CD4-positive, CD25-positive, alpha-beta regulatory T cell (primary cell): Measurements from ENCODE around the gene NCF2. TPM values are rescaled to one million over a fixed set of nuclear protein-coding genes. Genes with fewer than 3 reads are reported as not detected.

Experiments used
- ATAC-seq, 2 donors: fragments of 150-1000 bp; cut with Tn5 transposase; one replicate each; pipeline ENCODE4 v1.10.0; 2021; ENCODE audit warnings: low read depth in 2 of 2, moderate number of reproducible peaks in 2 of 2, moderate library complexity in 1 of 2
- DNase-seq, 3 donors: peaks; one replicate each; pipeline versions ENCODE4 v3.0.0 to v3.0.0-alpha.2; 2012 to 2022; ENCODE audit warnings: mixed read lengths in 1 of 3
- H3K27ac ChIP-seq: one replicate; pipeline ENCODE4 v1.7.0; 2013; ENCODE audit warnings: mild to moderate bottlenecking, low read length; ENCODE audit not compliant: insufficient read depth, poor library complexity, severe bottlenecking
- H3K27me3 ChIP-seq: one replicate; pipeline ENCODE4 v1.7.0; 2013; ENCODE audit warnings: low read length; ENCODE audit not compliant: control insufficient read depth, insufficient read depth
- H3K36me3 ChIP-seq: one replicate; pipeline ENCODE4 v1.7.0; 2013; ENCODE audit warnings: mild to moderate bottlenecking, low read length, moderate library complexity; ENCODE audit not compliant: control insufficient read depth, insufficient read depth
- H3K4me1 ChIP-seq: 2 replicates; pipeline ENCODE4 v1.7.0; 2013; ENCODE audit warnings: mild to moderate bottlenecking, low read length; ENCODE audit not compliant: insufficient read depth, control insufficient read depth, poor library complexity, severe bottlenecking
- H3K4me3 ChIP-seq: one replicate; pipeline ENCODE4 v1.7.0; 2013; ENCODE audit warnings: low read depth, mild to moderate bottlenecking, low read length, moderate library complexity
- H3K9me3 ChIP-seq, 2 experiments: 1 replicate in 1 of 2; 2 replicates in 1 of 2; pipeline ENCODE4 v1.7.0; 2013; ENCODE audit warnings: low read length in 2 of 2, mild to moderate bottlenecking in 1 of 2, moderate library complexity in 1 of 2; ENCODE audit not compliant: control insufficient read depth in 2 of 2
- H3K27ac Mint-ChIP-seq, 3 donors: one replicate each; pipeline ENCODE4 v1.8.0; 2020 to 2022; ENCODE audit warnings: mild to moderate bottlenecking in 3 of 3, mixed read lengths in 3 of 3, moderate library complexity in 2 of 3
- H3K27me3 Mint-ChIP-seq: one replicate; pipeline ENCODE4 v1.8.0; 2022; ENCODE audit warnings: mild to moderate bottlenecking, mixed read lengths
- H3K36me3 Mint-ChIP-seq: one replicate; pipeline ENCODE4 v1.8.0; 2020; ENCODE audit warnings: mixed read lengths
- H3K4me1 Mint-ChIP-seq, 4 donors: one replicate each; pipeline ENCODE4 v1.8.0; 2020 to 2022; ENCODE audit warnings: mixed read lengths in 4 of 4, mild to moderate bottlenecking in 1 of 4
- H3K4me3 Mint-ChIP-seq, 4 donors: one replicate each; pipeline ENCODE4 v1.8.0; 2020 to 2022; ENCODE audit warnings: mild to moderate bottlenecking in 4 of 4, mixed read lengths in 4 of 4, moderate library complexity in 3 of 4
- H3K9me3 Mint-ChIP-seq, 7 donors: one replicate each; pipeline ENCODE4 v1.8.0; 2020 to 2022; ENCODE audit warnings: mixed read lengths in 7 of 7, mild to moderate bottlenecking in 3 of 7, moderate library complexity in 2 of 7
- polyA plus RNA-seq, 4 donors: library from polyadenylated mRNA; unstranded; fragments of 300-500 nt; fragmentation: Illumina TruSeq; gene quantifications; one replicate each; pipeline ENCODE4 v1.2.3, GENCODE V29; 2021
- total RNA-seq: library from RNA; stranded (reverse); gene quantifications from one replicate; pipeline ENCODE4 v1.2.3, GENCODE V29; 2022

Gene NCF2
- total and polyA plus RNA-seq, 5 donors from 2014 or later = 2.8 to 20.0 (median 7.8) TPM

DNA sequence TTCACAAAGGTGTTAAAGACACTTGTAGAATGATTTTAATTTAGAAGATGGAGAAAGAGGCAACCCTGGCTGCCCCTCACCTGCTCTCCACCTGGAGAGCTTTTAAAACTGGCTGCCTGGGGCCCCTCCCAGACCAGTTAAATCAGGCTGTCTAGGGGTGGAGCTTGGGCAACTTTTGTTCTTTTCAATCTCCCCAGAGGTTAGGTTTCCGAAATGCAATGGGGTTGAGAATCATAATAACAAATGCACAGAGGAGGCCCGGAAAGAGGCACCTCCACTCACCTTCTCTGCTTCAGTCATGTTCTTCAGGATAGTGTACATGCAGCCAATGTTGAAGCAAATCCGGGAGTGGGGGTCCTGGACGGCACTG lies 400 bp downstream of the NCF2 start:
- Mint-ChIP-seq H3K4me1 (peaks cover 10 to 34% (median 27%) of the 10 kb centered on the region in 4 donors), H3K36me3 (no peaks in the 10 kb centered on the region), H3K27me3 (no peaks in the 10 kb centered on the region), H3K4me3 (peak overlapping the region in 3 of 4 donors; percentile 19 to 34 (median 33)), H3K9me3 (no peaks in the 10 kb centered on the region), H3K27ac (peak overlapping the region; percentile 50 to 76 (median 74))
- no peaks in the 10 kb centered on the region for H3K9me3 ChIP-seq
- no peak for ATAC-seq
- DNase-seq = peak in 1 of 3 donors; percentile 44
- peak overlapping the region; percentile 7 for H3K4me3 ChIP-seq
- H3K27ac ChIP-seq = peak overlapping the region; percentile 52
- H3K27me3 ChIP-seq = no peaks in the 10 kb centered on the region
- H3K4me1 ChIP-seq = peaks cover 21% of the 10 kb centered on the region
- no peaks in the 10 kb centered on the region for H3K36me3 ChIP-seq

- H3K9me3 Mint-ChIP-seq = no peaks in the 10 kb centered on the region
- Histone ChIP-seq H3K27ac (peak overlapping the region; percentile 52), H3K4me3 (peak overlapping the region; percentile 40), H3K4me1 (peaks cover 21% of the 10 kb centered on the region), H3K36me3 (no peaks in the 10 kb centered on the region), H3K9me3 (no peaks in the 10 kb centered on the region), H3K27me3 (no peaks in the 10 kb centered on the region)
- peak overlapping the region; percentile 16 to 34 (median 26) for H3K4me3 Mint-ChIP-seq
- DNase-seq (peak in 1 of 3 donors; percentile 29), ATAC-seq (no peak)
- no peaks in the 10 kb centered on the region for H3K27me3 Mint-ChIP-seq
- no peaks in the 10 kb centered on the region for H3K36me3 Mint-ChIP-seq
- peak overlapping the region in 2 of 3 donors; percentile 50 to 72 for H3K27ac Mint-ChIP-seq
- H3K4me1 Mint-ChIP-seq = peaks cover 10 to 39% (median 28%) of the 10 kb centered on the region in 4 donors
Observed at GRCh38 chr1:183589384-183589783, 875 bp downstream of the NCF2 start.

DNA sequence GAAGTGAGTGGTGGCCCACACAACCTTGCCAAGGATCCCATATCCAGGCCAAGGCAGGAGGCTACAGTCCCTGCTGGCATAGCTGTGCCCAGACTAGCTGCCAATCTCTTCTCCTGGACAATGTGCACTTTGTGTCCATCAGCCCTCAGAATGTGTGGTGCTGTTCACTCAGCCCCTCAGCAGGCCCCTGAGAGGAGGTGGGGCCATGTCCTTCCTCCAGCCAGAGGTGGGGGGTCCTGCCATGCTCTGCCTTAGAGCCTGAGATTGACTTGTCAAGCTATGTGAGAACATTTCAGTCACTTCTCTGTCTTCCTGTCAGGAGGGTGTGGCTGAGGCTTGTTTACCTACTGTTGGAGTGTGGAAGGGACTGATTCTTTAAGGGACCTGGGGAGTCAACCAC lies 1.4 kb downstream of the NCF2 start:
- Histone ChIP-seq H3K4me1 (peaks cover 21% of the 10 kb centered on the region), H3K36me3 (no peaks in the 10 kb centered on the region), H3K4me3 (peak overlapping the region; percentile 40), H3K27ac (peak overlapping the region; percentile 30), H3K9me3 (no peaks in the 10 kb centered on the region), H3K27me3 (no peaks in the 10 kb centered on the region)
- Mint-ChIP-seq H3K27me3 (no peaks in the 10 kb centered on the region), H3K4me3 (peak overlapping the region in 3 of 4 donors; percentile 16 to 46 (median 19)), H3K4me1 (peaks cover 10 to 40% (median 28%) of the 10 kb centered on the region in 4 donors), H3K9me3 (peaks cover 0 to 2% (median 0%) of the 10 kb centered on the region in 7 donors), H3K27ac (peak overlapping the region; percentile 50 to 74 (median 72)), H3K36me3 (no peaks in the 10 kb centered on the region)
- ATAC-seq (peak; percentile 25 to 29), DNase-seq (peak in 1 of 3 donors; percentile 78)

- Mint-ChIP-seq H3K9me3 (peaks cover 0 to 2% (median 0%) of the 10 kb centered on the region in 7 donors), H3K4me3 (no peak overlapping the region), H3K4me1 (peaks cover 10 to 40% (median 28%) of the 10 kb centered on the region in 4 donors), H3K36me3 (no peaks in the 10 kb centered on the region), H3K27me3 (no peaks in the 10 kb centered on the region), H3K27ac (no peak overlapping the region)
- DNase-seq (no peak), ATAC-seq (no peak)
- Histone ChIP-seq H3K9me3 (no peaks in the 10 kb centered on the region), H3K4me1 (peaks cover 21% of the 10 kb centered on the region), H3K27ac (no peak overlapping the region), H3K27me3 (no peaks in the 10 kb centered on the region), H3K36me3 (no peaks in the 10 kb centered on the region), H3K4me3 (no peak overlapping the region)
Observed at GRCh38 chr1:183586926-183587325, 3.3 kb downstream of the NCF2 start.

DNA sequence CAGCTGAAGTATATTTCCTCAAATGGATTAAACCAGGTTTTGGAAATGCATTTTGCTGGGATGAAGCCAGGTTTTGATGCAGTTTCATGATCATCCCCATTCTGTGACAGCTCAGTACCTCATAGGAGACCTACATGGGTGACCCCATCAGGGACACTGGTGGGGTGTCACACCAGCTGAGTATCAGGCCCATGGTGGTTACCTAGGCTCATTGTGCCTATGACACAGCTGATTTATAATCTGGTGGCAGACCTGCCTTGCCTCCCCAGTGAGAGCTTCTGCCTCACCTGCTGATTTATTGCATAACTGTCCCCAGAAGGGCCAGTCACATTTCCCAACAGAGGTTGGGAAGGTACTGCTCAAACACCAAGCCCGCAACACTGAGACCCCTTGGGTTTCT lies 3.8 kb downstream of the NCF2 start:
- Mint-ChIP-seq H3K9me3 (peaks cover 0 to 2% (median 0%) of the 10 kb centered on the region in 7 donors), H3K36me3 (no peaks in the 10 kb centered on the region), H3K4me1 (peaks cover 10 to 40% (median 28%) of the 10 kb centered on the region in 4 donors), H3K27ac (no peak overlapping the region), H3K4me3 (no peak overlapping the region), H3K27me3 (no peaks in the 10 kb centered on the region)
- no peaks in the 10 kb centered on the region for H3K9me3 ChIP-seq
- peaks cover 21% of the 10 kb centered on the region for H3K4me1 ChIP-seq
- no peaks in the 10 kb centered on the region for H3K36me3 ChIP-seq
- H3K27me3 ChIP-seq = no peaks in the 10 kb centered on the region
- no peak overlapping the region for H3K4me3 ChIP-seq
- no peak for ATAC-seq
- no peak for DNase-seq
- no peak overlapping the region for H3K27ac ChIP-seq

GRCh38 chr1:183585038-183585437 lies 5.2 kb downstream of the NCF2 start:
- Histone ChIP-seq H3K4me3 (no peak overlapping the region), H3K27me3 (no peaks in the 10 kb centered on the region), H3K9me3 (no peaks in the 10 kb centered on the region), H3K36me3 (no peaks in the 10 kb centered on the region), H3K27ac (no peak overlapping the region), H3K4me1 (peaks cover 15% of the 10 kb centered on the region)
- Mint-ChIP-seq H3K9me3 (peaks cover 0 to 2% (median 0%) of the 10 kb centered on the region in 7 donors), H3K36me3 (no peaks in the 10 kb centered on the region), H3K27me3 (no peaks in the 10 kb centered on the region), H3K4me3 (no peak overlapping the region), H3K27ac (no peak overlapping the region), H3K4me1 (peaks cover 7 to 28% (median 19%) of the 10 kb centered on the region in 4 donors)
- ATAC-seq (no peak), DNase-seq (peak in 1 of 3 donors; percentile 55)

GRCh38 chr1:183584147-183584546 lies 6.1 kb downstream of the NCF2 start:
- Mint-ChIP-seq H3K36me3 (no peaks in the 10 kb centered on the region), H3K27me3 (no peaks in the 10 kb centered on the region), H3K4me3 (no peak overlapping the region), H3K9me3 (peaks cover 0 to 2% (median 0%) of the 10 kb centered on the region in 7 donors), H3K4me1 (peaks cover 7 to 21% (median 14%) of the 10 kb centered on the region in 4 donors), H3K27ac (no peak overlapping the region)
- H3K9me3 ChIP-seq = no peaks in the 10 kb centered on the region
- no peak for ATAC-seq
- H3K36me3 ChIP-seq = no peaks in the 10 kb centered on the region
- no peak for DNase-seq
- no peaks in the 10 kb centered on the region for H3K27me3 ChIP-seq
- H3K27ac ChIP-seq = no peak overlapping the region
- H3K4me1 ChIP-seq = peaks cover 9% of the 10 kb centered on the region
- H3K4me3 ChIP-seq = no peak overlapping the region

GRCh38 chr1:183583466-183583865 lies 6.8 kb downstream of the NCF2 start:
- Histone ChIP-seq H3K27me3 (no peaks in the 10 kb centered on the region), H3K4me1 (peaks cover 3% of the 10 kb centered on the region), H3K9me3 (no peaks in the 10 kb centered on the region), H3K36me3 (no peaks in the 10 kb centered on the region), H3K4me3 (no peak overlapping the region), H3K27ac (no peak overlapping the region)
- no peaks in the 10 kb centered on the region for H3K36me3 Mint-ChIP-seq
- peak overlapping the region in 1 of 3 donors; percentile 66 for H3K27ac Mint-ChIP-seq
- no peak for DNase-seq
- peak in 1 of 2 donors; percentile 18 for ATAC-seq
- no peaks in the 10 kb centered on the region for H3K27me3 Mint-ChIP-seq
- H3K4me3 Mint-ChIP-seq = peak overlapping the region in 1 of 4 donors; percentile 14
- H3K9me3 Mint-ChIP-seq = peaks cover 0 to 2% (median 0%) of the 10 kb centered on the region in 7 donors
- H3K4me1 Mint-ChIP-seq = peaks cover 3 to 14% (median 11%) of the 10 kb centered on the region in 4 donors
